Hindlimb muscle (tissue), 1 donor: Measurements from ENCODE around the gene C19orf81. TPM values are rescaled to one million over a fixed set of nuclear protein-coding genes. Genes with fewer than 3 reads are reported as not detected.

Experiments used
- DNase-seq: peaks from one replicate; pipeline ENCODE4 v3.0.0-alpha.2; 2013
- polyA plus RNA-seq: library from polyadenylated mRNA; unstranded; fragments of 120-200 nt; gene quantifications from one replicate; pipeline ENCODE4 v1.2.1, GENCODE V29; 2013; ENCODE audit not compliant: insufficient read length

The C19orf81 gene
- polyA plus RNA-seq, 1 donor = 1.9 TPM

DNA sequence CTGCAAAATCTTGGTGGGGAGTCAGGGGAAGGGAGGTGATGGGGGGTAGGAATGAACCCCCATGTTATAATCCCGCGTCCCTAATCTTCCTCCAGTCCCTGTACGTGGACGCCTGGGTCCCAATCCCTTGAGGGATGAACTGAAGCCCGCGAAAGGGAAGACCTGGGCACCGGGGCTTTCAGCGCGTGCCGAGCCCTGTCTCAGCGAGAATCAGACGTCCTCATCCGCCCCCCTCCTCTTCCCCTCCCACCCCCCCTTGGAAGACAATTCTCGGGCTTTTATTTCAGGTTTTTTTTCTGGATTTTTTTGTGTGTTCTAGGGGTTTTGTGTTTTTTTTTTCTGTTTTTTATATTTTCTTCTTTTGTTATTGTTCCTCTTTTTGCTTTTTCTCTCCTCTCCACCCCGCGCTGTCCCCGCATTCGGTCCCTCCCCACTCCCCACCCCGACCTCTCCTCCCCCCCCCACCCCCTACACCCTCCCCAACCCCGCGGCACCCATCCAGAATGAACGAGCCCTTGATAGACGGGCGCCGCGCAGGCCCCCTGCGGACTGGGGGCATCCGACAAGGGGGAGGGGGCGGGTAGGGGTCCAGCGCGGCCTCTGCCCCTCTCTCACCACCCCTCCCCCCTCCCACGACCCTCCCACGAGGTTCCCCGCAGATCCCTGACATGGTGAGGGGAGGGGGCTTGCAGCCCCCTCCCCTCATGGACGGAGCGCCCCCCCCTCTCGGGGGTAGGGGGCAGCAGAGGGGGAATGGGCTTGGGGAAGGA, 10.3 kb downstream of the C19orf81 start:
- no peak for DNase-seq

DNA sequence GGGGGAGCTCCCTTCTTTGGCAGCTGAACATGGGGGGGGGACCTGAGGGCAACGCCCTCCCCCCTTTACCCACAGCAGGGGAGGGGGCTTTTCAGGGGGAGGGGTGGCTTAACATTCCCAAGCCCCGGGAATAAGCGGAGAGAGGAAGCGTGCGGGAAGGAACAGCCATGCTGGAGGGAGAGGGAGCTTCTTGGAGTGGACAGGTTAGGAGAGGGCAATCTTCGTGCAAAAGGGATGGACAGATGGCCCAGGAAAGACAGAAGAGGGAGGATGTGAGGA, 10.8 kb downstream of the C19orf81 start:
- no peak for DNase-seq

DNA sequence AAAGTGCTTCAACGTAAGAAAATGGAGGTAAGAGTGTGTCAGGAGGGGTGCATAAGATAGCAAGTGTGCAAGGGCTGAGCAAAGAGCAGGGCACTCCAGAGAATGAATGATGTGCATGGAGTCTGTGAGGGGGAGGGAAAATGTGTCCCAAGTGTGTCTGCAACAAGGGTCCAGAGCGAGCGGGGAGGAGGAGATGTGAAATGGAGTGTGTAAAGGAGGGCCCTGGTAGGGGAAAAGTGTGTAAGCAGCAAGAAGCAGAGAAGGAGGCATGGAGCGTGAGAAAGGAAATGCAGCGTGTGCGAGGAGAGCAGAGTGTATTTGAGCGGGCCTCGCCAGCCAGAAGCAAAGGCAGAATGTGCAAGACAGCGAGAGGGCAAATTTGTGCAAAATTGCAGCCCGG, 11.8 kb downstream of the C19orf81 start:
- no peak for DNase-seq

DNA sequence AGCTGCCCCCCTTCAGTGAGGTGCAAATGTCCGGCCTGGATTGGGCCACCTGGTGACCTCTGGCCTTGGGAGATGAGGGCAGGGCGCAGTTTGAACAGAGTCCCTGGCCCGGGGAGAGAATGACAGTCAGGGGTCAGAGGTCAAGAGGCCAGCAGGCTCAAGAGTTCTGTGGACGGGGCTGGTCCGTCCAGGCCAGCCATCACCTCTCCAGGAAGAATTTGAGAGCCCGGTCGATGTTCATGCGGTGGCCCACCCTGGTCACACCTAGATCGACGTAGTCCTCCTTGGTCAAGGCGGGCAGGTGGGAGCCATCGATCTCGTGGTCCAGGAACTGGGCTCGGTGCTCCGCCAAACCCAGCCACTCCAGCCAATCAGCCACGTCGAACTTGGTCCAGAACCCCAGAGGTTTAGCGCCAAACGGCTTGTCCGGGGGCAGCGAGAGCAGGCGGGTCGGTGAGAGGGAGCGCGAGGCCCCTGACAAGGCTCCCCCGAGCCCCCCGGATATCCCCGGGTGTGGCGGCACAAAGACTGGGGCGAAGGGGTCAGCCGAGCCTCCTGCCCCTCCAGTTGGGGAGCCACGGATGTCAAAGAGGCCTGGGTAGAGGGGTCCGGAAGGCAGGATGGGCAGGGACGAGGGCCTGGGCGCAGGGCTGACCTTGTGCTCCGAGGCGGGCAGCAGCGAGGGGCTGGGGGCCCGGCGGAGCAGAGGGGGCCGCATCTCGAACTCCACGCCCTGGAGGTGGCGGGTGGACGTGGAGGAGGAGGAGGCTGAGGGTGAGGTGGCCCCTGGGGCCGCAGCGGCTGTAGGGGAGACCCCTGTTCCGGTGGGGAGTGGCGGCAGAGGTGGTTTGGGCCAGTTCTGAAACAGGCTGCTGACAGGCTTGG, 12.8 kb downstream of the C19orf81 start:
- no peak for DNase-seq

DNA sequence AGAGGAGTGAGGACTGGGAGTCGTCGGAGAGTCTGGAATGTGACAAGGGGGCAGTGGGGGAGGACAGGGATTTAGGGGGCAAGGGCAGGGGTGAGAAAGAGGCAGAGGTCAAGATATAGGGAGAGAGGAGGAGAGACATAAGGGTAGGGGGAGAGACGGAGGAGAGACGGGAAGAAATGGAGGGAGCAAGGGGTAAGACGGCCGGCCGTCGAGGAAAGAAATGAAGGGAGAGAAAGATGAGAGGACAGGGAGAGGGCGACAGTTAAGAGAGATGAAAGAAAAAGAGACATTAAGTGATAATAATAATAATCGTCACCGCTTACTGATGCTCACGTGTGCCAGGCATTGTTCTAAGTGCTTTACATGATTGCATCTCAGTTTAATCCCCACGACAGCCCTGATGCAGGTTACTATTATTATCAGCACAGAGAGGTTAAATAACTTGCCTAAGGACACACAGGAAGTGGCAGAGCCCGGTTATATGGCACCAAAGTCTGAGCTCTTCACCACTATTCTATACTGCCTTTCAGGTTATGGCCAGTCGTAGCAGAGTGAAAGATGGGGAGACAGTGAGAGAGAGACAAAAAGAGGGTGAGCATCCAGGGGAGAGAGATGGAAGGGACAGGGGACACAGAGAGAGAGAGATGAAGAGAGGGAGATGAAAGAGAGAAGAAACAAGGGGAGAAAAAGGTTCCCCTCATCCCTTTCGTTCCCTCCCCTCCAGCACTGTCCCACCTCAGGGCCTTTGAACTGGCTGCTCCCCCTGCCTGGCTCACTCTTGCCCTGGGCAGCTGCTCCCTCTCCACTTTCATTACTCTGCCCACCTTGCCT, 13.6 kb downstream of the C19orf81 start:
- DNase-seq = no peak

DNA sequence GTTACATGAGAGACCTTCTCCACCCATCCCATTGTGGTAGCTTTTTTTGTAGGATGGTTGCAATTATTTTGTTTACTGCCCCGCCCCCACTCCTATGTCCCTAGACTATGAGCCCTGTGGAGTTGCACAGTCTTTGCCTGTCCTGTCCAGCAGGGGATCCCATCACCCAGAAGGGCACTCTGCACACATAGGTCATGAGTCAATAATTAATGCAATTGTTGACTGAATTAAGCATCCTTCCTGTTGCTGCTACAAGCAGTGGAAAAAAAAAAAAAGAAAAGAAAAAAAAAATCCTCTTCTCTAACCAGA, 14.2 kb downstream of the C19orf81 start:
- DNase-seq = no peak

DNA sequence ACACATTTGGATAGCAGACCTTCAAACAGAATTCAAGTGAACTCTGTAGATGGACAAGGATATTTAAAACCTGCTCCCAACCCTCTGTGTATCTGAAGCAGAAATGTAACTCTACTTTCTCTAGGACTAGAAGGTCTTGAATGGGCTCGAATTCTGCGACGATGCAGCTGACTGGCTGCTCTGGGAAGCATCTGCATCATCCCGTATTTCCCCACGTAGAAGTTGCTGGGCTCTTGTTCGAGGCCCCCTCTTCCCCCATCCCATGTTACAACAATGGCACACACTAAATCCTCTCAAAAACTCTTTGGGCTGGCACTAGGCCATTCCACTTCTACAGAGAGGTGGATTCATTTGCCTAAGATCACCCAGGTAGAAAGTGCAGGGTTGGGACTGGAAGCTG, 15.0 kb downstream of the C19orf81 start:
- no peak for DNase-seq

DNA sequence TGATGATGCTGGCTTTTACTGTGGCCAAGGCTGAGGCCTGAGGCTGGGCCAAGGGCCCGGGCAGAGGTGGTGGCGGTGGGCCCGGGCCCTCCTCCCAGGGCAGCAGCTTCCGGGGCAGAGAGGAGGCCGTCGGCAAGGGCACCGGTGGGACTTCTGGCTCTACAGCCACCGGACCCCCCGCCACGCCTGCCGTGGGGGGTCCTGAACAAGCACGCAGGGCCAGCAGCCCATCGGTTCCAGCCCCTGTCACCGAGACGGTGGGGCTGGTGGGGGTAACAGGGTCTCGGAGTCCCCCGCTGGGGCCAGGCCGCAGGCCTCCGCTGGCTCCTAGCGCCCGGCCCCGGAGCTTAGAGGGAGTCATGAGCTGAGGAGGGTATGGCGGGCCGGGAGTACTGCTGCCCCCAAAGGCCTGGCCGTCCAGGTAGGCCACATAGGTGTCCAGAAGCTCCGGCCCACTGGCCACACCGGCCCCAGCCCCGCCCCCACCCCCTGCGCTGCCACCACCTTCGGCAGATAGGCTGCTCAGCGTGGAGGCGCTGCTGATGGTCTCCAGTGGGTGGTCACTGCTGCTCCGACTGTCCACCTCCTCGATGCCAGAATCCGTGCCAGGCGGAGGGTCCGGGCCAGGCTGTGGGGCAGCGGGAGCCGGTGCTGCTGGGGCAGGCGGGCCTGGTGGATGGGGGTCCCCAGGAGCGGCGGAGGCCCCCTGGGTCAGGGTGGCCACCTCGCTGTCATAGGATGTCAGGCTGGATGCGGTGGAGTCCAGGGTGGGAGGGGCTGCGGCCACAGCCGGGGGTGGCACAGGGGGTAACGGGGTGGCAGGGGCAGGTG, 17.3 kb downstream of the C19orf81 start:
- DNase-seq = no peak

DNA sequence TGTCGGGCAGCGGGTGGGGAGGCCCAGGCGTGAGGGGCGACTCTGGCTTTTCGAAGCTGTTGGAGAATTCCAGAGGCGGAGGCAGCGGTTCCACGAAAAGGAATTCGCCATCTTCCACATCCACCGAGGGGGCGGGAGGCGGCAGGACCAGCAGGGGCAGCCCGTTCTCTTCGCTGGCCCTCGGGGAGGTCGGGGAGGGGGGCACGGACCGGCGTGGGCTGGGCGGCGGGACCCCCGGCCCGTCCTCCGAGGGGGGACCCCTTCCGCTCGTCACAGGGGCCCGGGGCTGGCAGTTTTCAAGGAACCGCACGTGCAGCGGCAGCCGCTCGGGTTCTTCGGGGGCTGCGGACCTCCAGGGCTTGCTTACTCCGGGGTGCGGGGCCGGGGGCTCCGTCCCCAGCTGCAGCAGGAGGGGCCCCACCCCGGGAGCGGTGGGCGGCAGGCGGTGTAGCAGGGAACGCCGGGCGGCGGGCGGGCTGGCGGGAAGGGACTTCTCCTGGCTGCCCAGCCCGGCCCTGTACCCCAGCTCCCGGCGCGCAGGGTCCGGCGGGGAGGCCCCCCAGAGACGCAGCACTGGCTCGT, 18.0 kb downstream of the C19orf81 start:
- no peak for DNase-seq

DNA sequence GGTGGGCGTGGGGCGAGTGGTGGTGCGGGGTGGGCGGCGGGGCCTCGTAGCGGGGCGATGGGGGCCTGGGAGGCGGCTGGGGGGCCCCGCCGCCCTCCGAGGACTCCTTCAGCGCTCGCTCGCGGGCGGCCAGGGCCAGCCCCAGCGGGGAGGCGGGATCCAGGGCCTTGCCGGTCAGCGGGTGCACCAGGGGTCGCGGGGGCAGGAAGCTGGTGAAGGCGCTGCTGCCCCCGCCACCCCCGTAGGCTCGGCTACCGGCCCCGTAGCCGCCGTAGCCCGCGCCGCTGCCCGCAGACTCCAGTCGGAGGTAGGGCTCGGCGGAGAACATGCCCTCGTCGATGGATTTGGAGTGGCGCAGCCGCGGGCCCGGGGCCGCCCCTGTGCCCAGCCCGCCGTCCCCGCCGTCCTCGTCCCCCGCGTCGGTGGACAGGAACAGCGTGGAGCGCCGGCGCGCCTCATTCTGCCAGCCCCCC, 18.6 kb downstream of the C19orf81 start:
- DNase-seq = no peak

DNA sequence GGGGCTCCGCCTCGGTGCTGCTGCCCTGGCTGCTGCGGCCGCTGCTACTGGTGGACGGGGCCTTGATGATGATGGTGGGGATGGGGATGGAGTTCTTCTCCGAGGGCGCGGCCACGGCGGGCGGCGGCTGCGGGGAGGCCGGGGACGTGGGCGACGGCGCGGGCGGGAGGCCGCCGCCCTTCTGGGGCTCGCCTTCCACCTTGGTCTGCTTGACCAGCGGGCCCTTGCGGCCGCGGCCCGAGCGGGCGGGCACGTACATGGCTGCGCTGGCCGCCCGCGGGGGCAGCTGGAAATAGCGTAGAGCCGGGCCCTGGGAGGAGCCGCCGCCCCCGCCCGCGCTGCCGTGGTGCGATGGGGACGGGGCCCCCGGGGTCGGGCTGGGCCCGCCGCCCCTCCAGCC, 19.2 kb downstream of the C19orf81 start:
- no peak for DNase-seq

DNA sequence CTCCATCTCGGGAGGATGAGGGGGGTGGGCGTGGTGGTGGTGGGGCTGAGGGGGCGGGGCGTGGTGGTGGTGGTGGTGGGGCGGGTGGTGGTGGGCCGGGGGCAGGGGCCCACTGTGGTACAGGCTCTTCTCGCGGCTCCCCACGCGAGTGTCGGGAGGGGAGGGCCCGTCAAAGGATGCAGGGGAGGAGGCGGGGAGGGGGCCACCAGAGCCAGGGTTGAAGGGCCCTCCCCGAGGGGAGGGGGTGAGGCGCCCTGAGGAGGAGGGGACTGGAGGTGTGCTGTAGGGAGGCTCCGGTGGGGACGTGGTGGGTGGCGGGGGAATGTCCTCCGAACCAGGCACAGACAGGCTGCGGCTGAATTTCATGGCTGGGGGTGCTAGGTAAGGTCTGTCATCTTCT, 19.6 kb downstream of the C19orf81 start:
- DNase-seq = no peak

DNA sequence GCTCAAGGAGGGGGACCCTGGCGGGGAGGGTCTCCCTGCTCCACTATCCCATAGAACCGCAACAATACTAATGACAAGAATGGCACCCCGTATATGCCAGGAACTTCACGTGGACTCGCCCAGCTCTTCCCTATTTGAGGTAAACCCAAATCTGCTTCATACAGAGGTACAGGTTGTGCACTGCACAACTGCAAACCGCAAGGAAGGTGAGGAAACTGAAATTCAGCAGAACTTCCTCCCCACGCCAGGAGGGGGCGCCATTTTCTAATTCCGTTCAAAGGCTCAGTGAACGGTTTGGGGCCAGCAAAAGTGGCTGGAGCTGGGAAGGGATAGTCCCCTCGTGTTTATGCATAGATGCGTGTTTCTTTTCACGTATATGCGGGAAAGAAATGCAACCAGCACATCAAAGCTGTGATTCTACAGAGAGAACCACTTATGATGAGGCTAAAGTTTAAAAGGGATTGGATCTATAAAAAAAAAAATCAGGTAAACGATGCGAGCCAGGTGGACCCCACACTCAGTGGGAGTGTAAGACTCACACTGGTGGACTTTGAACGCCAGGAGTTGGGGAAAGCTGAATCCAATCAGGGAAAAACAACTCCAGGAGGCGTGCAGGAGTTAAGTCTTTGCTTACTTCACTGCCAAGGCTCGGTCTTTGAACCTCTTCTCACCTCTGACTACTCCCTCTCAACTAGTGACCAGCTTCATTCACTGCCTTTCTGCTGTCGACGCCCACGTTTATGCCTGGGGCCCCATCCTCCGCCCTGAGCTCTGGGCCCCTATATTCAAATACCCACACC, 20.3 kb downstream of the C19orf81 start:
- DNase-seq = no peak

DNA sequence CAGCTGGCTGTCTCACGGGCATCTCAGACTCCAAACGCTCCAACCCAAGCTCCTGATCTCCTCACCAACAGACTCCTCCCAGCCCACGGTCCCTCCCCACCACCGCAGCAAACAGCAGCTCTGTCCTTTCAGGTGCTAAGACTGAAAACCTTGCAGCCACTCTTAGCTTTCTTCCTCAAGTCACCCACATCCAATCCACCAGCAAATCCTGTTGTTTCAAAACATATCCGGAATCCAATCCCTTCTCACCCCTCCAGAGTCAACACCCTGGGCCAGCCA, 20.8 kb downstream of the C19orf81 start:
- DNase-seq = no peak

DNA sequence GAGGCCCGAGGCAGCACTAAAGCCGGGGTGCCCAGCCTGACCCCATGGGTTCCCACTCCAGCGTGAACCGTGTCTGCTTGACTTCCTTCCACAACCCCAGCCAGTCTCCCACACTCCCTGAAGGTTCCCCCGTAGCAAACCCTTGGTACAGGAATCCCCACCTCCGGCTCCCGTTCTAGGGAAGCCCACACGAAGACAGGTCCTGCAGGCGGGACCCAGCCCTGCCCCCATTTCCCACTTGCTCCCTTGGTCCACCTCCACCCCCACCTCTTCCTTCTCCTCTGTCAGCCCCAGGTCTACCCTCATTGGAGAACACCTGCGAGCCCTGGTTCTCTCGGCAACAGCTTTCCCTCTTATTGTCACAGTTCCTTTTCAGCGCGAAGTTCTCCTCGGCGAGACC, 23.9 kb downstream of the C19orf81 start:
- DNase-seq = no peak

DNA sequence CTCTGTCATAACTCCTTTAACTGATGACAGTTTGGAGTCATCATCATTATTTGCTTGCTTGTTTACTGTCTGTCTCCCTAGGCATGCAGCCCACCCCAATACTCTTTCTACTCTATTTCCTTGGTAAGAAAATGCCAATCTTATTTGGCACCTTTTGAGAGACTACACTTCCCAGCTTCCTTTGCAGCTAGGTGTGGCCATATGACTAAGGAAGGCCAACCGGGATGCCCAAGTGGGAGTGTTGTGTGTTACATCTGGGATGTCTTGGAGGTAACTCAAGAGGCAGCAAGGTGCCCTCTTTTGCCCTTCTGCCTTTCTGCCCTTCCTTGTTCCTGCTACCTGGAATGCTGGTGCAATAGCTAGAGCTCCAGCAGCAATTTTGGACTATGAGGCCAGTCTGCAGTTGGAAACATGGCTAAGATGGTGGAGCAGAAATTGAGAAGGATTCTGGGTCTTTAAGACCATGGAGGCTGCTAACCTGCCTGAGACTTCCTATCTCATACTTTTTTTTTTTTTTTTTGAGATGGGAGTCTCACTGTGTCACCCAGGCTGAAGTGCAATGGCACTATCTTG, 27.5 kb downstream of the C19orf81 start:
- DNase-seq = no peak

DNA sequence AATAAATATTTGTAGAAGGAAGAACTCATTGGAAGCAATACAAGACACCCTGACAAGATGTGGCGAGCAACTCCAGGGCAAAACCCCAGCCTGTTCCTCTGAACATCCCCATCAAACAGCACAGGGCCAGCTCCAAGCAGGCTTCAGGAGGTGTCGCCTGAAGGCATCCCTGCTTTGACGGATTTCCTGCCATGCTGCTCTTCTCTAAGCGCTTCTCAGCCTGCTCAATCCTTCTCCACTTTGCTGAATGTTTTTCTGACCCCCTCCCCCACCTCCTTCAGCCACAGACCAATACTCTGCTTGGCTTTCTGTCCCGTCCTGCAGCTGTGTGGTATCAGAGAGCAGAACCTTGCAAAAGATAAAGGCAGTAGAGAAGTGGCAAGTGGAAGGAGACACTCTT, 28.4 kb downstream of the C19orf81 start:
- no peak for DNase-seq

DNA sequence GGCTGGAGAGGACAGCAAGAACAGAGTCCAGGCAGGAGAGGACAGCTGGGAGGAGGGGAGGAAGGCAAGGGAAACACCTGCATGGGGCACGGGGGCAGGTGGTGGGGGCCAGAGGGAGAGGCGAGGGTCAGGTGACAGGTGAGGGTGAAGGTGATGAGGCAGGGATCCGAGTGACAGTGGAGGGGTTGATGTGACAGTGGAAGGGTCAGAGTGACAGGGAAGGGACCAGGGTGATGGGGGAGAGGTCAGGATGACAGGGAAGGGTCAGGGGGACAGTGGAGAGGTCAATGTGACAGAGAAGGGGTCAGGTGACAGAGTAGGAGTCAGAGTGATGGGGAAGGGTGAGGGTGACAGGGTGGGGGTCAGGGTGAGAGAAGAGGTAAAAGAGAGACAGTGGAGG, 29.1 kb downstream of the C19orf81 start:
- no peak for DNase-seq

DNA sequence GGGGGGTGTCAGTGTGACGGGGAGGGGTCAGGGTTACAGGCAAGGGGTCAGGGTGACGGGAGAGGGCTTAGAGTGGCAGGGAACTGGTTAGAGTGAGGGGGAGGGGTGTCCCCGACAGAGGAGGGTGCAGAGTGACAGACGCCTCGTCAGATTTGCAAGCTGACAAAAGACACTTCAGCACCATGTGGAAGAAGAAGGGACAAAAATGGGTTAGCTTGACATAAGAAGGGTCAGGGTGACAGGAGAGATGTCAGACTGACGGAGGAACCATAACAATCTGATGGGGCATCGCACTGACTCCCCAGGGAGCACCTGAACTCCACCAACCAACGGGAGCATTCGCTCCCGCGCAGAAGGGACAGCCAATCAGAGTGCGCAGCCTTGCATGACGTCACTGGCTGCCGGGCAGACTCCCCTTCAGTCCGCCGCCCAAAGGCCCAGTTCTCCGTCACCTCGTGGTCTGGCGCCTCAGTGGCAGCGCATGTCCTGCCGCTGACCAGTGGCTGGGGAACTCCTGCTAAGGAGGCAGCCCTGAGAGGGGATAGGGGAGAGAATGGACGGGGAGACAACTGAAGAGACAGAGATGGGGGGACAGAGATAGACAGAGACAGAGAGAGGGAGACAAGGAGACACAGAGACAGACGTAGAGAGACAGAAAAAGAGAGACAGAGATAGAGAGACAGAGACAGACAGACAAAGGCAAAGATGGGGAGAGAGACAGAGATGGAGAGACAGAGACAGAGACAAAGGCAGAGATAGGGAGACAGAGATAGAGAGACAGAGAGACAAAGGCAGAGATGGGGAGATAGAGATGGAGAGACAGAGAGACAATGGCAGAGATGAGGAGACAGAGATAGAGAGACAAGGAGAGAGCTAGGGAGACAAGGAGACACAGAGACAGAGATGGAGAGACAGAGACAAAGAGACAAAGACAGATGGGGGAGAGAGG, 30.2 kb downstream of the C19orf81 start:
- peak; percentile 73 for DNase-seq
